Stimulated activated CD4-positive, alpha-beta T cell treated with anti-CD3 and anti-CD28 coated beads, Interleukin-12 subunit alpha, Interleukin-12 subunit beta, amount 100 ng/mL, for 24 hours (primary cell): ENCODE measurements around the gene RHBG.

Experiments
- DNase-seq, 2 experiments: peaks; one replicate each; pipeline ENCODE4 v3.0.0-alpha.2; 2020; ENCODE audit warnings: low read depth in 2 of 2

RHBG gene

GRCh38 chr1:156424806-156425432, 55.9 kb downstream of the RHBG start:
- no peak for DNase-seq

DNA sequence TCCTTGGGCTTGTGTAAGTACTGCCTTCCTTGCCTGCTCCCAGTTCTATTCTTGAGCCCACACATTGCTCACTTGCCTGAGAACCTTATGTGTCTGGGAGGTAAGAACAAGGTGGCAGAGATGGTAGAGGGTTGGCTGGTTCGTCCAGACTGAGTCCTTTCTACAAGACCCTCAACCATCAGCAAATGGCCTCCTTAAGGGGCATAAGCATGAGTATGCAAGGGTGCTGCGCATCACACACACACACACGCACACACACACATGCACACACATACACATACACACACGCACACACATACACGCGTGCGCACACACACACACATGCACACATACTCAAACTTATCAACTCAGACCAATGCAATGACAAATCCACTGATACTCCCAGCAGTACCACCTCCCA, 56.9 kb downstream of the RHBG start:
- DNase-seq, result no peak

DNA sequence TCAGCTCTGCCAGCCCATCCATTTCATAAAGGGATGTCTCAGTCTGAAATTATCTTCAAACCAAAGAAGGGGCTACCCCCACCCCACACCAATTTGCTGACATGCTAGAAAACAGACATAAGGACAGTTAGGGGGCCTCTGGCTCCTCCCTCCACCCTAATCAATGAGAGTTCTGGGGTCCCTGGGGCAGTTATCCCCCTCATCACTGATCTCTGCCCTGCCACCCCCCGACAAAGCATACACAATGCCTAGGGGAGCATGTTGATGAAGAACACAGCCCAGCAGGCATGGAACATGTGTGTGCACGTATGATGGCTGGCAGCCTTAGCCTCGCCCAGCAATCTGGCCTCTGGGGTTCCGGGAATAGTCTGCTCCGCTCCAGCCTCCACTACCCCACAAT, 58.9 kb downstream of the RHBG start:
- DNase-seq, result no peak

DNA sequence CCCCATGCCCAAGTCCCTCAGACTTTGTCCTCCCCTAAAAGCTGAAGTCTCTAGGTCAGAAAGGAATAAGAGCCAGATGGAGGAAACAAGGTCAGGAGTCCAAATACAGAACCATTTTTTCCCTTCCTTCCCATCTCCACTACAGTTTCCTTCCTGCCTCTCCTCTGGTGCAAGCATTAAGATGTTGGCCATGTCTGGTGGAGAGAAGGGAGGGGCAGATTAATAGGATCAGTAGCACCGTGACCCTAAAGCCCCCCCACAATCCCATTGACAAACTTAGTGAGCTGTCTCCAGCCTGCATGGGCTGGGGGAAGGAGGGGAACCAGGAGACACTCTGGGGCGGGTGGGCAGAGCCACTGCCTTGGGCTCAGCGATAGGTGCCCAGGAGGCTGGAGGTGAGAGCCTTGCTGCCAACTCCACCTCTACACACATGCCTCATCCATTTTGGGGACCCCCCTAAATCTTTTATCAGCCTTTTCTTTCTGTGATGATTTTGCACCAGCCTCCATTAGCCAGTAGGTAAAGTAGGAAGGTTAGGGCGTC, 59.8 kb downstream of the RHBG start:
- no peak for DNase-seq

DNA sequence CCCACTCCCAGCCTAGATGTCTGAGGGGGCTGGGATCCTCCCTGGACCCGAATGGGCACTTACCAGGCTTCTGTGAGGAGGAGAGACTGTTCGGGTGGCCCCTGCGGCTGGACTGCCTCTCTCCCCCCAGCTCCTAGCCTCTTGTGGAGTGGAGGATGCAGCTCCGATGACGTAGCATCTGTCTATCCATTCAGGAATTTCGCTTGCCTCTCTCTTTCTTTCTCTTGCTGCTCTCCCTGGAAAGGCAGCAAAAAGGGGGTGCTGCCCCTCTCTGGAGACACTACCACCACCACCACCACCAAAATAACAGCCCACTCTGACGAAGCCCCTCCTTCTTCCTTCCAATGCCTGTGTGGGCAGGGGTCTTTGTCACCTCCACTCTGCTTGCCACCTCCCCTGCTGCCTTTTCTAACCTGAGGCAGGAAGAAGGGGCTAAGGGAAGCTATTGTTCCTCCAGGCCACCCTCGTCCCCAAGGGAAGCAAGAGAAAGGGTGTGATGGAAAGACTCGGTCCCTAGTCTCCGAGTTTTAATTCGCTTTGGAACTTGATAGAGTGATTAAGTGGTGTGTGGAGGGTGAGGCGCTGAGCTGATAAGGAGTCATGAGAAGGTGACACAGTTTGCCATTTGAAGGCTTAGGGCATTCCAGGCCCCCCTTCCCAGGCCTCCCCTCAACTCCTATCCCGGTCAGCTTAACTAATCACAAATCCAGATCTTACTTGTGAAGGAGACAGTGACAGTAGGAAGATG, 60.5 kb downstream of the RHBG start:
- no peak for DNase-seq

DNA sequence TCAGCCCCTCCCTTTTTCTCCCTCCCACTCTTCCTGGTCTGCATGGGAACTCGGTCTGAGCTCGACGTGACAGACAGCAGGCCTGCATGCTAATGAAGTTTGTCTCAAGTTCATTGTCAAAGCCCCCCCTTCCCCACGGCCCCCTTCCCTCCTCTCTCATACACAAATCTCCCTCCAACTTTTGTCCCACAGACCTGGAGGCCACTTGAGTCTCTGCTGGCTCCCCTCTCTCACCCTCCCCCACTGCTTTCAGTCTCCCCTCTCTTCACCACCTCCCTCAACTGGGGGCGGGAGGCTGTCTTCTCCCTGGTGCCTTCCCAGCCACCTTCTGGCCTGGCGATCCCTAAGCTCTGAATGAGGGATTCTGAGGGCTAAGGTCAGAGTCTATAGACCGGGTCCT, 61.3 kb downstream of the RHBG start:
- no peak for DNase-seq

DNA sequence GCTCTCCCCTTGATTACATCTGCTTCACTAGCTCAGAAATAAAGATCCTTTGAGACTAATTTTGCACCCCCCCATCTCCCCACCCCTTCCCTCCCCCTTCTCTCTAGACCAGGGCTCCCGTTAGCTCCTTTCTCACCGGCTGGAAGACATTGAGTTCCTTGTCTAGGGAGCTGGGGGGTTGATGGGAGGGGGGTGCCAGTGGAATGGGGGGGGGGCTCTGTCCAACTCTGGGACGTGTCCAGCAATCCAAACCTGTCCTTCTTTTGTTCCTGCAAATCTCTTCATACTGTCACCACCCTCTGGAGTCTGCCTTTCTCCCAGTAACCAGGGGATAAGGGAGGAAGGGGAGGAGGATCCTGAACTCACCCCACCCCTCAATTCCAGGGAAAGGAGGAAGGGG, 61.9 kb downstream of the RHBG start:
- DNase-seq, result no peak

- no peak for DNase-seq
Observed at GRCh38 chr1:156431366-156431765, 62.4 kb downstream of the RHBG start.

DNA sequence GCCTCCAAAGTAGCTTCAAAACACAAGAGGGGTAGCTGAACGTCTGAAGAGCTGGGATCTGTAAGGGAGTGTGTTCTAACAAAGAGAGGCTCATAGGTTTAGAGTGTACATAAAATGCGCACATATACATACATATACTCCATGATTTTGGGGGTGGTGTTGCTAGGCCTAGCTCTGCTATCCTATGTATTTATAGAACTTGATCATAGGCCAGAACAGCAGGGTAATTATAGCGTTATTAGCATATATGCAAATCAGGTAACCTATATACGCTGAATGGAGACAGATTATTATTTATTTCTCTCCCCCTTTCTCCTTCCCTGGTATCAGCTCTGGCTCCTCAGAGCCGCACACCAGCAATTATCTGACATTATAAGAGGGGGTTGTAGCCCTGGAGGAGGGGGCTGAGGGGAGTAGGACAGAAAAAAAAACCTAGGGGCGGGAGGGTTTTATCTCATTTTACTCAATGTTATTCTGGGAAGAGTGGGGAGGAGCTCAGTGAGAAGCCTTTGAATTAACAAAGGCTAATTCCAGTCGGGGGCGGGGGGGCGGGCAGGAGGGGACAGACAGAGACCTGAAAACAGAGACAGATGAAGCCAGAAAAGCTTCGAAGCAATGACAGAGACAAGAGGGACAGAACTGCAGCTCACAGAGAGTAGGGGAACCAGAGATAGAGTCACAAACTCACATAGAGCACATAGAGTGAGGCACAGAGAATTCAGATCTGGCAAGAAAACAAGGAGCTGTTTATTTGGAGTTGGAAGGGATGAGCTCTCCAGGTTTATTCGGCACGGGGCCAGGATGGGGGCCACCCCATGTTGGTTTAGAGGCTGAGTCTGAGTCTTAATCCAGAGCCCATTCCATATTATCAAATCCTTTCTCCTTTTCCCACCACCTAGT, 63.0 kb downstream of the RHBG start:
- no peak for DNase-seq

DNA sequence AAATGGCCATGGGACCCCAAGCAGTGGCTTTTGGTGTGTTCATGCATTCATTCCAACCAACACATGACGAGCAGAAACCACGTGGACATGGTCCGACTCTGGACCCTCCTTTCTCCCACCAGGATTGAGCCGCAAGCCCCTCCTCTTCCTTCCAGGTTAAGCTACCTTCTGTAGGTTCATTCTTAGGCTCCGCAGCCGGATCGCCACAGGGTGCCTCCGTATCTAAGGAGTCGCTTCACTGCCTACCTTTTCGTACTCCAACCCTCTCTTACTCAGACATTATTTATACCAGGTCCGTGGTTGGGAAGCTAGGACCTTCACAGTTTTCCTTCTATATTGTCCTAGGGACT, 63.6 kb downstream of the RHBG start:
- DNase-seq, result no peak

GRCh38 chr1:156433032-156433431, 64.0 kb downstream of the RHBG start:
- no peak for DNase-seq

- DNase-seq, result no peak
Observed at GRCh38 chr1:156433602-156434001, 64.6 kb downstream of the RHBG start.
